Prostate gland (tissue), 2 donors: ENCODE data around the gene PPP1R8.

ENCODE experiments used
- CTCF ChIP-seq, 4 experiments: fragments of 200-600 bp in 2 of 4; fragments of 450-650 bp in 2 of 4; sonication (generic) in 2 of 4; IDR thresholded peaks; 1 replicate in 3 of 4; 2 replicates in 1 of 4; pipeline ENCODE4 v1.5.1; 2016 to 2019; ENCODE audit warnings: antibody characterized with exemption in 4 of 4, mild to moderate bottlenecking in 2 of 4, moderate library complexity in 2 of 4
- POLR2A ChIP-seq: fragments of 450-650 bp; IDR thresholded peaks from one replicate; pipeline ENCODE4 v1.6.1; 2016; ENCODE audit warnings: antibody characterized with exemption, mild to moderate bottlenecking
- POLR2AphosphoS5 ChIP-seq: sonication (generic); formaldehyde crosslinking; IDR thresholded peaks from one replicate; pipeline ENCODE4 v1.6.1; 2017; ENCODE audit warnings: antibody characterized with exemption

- TF ChIP-seq CTCF (IDR thresholded peaks at IDR 0.05), result no peak
- TF ChIP-seq POLR2A, result no peak
- TF ChIP-seq POLR2AphosphoS5, result no peak
These were observed 44.7 kb upstream of the PPP1R8 start for GRCh38 chr1:27785781-27786455.
